Peyer's patch (tissue), 4 donors: ENCODE data around the gene USP32.
"Not testable (repeated sequence)": the region's sequence is repeated elsewhere in the genome, so short reads cannot be mapped to it uniquely, and the experiment has no call there.

Experiments used
- POLR2A ChIP-seq, 2 donors: fragments of 450-650 bp; IDR thresholded peaks; one replicate each; pipeline ENCODE4 v1.5.1; 2017; ENCODE audit warnings: antibody characterized with exemption in 2 of 2, mild to moderate bottlenecking in 2 of 2, moderate library complexity in 2 of 2
- TF ChIP-seq, protein P1 (sequence below), 6 experiments: fragments of 450-650 bp in 4 of 6; fragments of 200-600 bp in 2 of 6; sonication (generic) in 1 of 6; IDR thresholded peaks; one replicate each; pipeline ENCODE4 v1.5.1; 2017 to 2019; ENCODE audit warnings: antibody characterized with exemption in 6 of 6, mild to moderate bottlenecking in 3 of 6, moderate library complexity in 1 of 6

- TF ChIP-seq, protein P1, sequence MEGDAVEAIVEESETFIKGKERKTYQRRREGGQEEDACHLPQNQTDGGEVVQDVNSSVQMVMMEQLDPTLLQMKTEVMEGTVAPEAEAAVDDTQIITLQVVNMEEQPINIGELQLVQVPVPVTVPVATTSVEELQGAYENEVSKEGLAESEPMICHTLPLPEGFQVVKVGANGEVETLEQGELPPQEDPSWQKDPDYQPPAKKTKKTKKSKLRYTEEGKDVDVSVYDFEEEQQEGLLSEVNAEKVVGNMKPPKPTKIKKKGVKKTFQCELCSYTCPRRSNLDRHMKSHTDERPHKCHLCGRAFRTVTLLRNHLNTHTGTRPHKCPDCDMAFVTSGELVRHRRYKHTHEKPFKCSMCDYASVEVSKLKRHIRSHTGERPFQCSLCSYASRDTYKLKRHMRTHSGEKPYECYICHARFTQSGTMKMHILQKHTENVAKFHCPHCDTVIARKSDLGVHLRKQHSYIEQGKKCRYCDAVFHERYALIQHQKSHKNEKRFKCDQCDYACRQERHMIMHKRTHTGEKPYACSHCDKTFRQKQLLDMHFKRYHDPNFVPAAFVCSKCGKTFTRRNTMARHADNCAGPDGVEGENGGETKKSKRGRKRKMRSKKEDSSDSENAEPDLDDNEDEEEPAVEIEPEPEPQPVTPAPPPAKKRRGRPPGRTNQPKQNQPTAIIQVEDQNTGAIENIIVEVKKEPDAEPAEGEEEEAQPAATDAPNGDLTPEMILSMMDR (IDR thresholded peaks at IDR 0.05), result not testable (repeated sequence)
- not testable (repeated sequence) for TF ChIP-seq POLR2A (IDR thresholded peaks at IDR 0.05)
Observed at GRCh38 chr17:60378187-60378586, 13.7 kb downstream of the USP32 start.
